Neuronal stem cell (in vitro differentiated cells): Measurements from ENCODE around the gene COLEC12.

Source experiments
- DNase-seq: peaks from one replicate; pipeline ENCODE4 v3.0.0-alpha.2; 2013; ENCODE audit warnings: low spot score
- H2AFZ ChIP-seq: one replicate; pipeline ENCODE4 v1.6.1; 2013; ENCODE audit warnings: mild to moderate bottlenecking, low read length, inconsistent platforms
- H2AK5ac ChIP-seq: 2 replicates; pipeline ENCODE4 v1.6.1; 2013; ENCODE audit warnings: low read depth, mild to moderate bottlenecking, inconsistent platforms, low read length, moderate library complexity, mixed read lengths
- H2BK120ac ChIP-seq: 2 replicates; pipeline ENCODE4 v1.6.1; 2013; ENCODE audit warnings: low read depth, mild to moderate bottlenecking, inconsistent platforms, low read length, moderate library complexity, mixed read lengths
- H2BK12ac ChIP-seq: one replicate; pipeline ENCODE4 v1.6.1; 2013; ENCODE audit warnings: low read length, inconsistent platforms
- H2BK15ac ChIP-seq: 2 replicates; pipeline ENCODE4 v1.6.1; 2013; ENCODE audit warnings: mild to moderate bottlenecking, low read length, inconsistent platforms, mixed read lengths
- H2BK5ac ChIP-seq: one replicate; pipeline ENCODE4 v1.6.1; 2013; ENCODE audit warnings: inconsistent platforms, mild to moderate bottlenecking, low read length, moderate library complexity
- H3K14ac ChIP-seq: one replicate; pipeline ENCODE4 v1.6.1; 2013; ENCODE audit warnings: low read length, inconsistent platforms
- H3K18ac ChIP-seq: 2 replicates; pipeline ENCODE4 v1.6.1; 2013; ENCODE audit warnings: low read length, inconsistent platforms
- H3K23ac ChIP-seq: 2 replicates; pipeline ENCODE4 v1.6.1; 2013; ENCODE audit warnings: low read depth, mild to moderate bottlenecking, mixed read lengths, low read length, inconsistent platforms; ENCODE audit not compliant: poor library complexity
- H3K27ac ChIP-seq: replicated peaks from 3 replicates; pipeline ENCODE4 v1.5.1; 2013; ENCODE audit warnings: low read length, inconsistent platforms
- H3K27me3 ChIP-seq, 3 experiments: 2 replicates each; pipeline ENCODE4 v1.6.1; 2013; ENCODE audit warnings: low read length in 3 of 3, mild to moderate bottlenecking in 2 of 3, inconsistent platforms in 1 of 3, low read depth in 1 of 3, mixed read lengths in 1 of 3, moderate library complexity in 1 of 3; ENCODE audit not compliant: control insufficient read depth in 3 of 3, insufficient read depth in 3 of 3
- H3K36me3 ChIP-seq, 2 donors: replicated peaks in 1 of 2; 2 replicates each; pipeline ENCODE4 v1.6.1; 2013; ENCODE audit warnings: low read length in 2 of 2; ENCODE audit not compliant: control insufficient read depth in 2 of 2, insufficient read depth in 2 of 2
- H3K4ac ChIP-seq: 2 replicates; pipeline ENCODE4 v1.6.1; 2013; ENCODE audit warnings: inconsistent platforms, mild to moderate bottlenecking, low read length, moderate library complexity
- H3K4me1 ChIP-seq, 2 donors: 1 replicate in 1 of 2; 2 replicates in 1 of 2; pipeline ENCODE4 v1.6.1; 2013; ENCODE audit warnings: low read length in 2 of 2, low read depth in 1 of 2; ENCODE audit not compliant: control insufficient read depth in 2 of 2, insufficient read depth in 1 of 2
- H3K4me2 ChIP-seq: one replicate; pipeline ENCODE4 v1.6.1; 2013; ENCODE audit warnings: mild to moderate bottlenecking, low read length, inconsistent platforms; ENCODE audit not compliant: insufficient read depth, poor library complexity, severe bottlenecking
- H3K4me3 ChIP-seq, 2 donors: 2 replicates each; pipeline ENCODE4 v1.5.1; 2013; ENCODE audit warnings: low read length in 2 of 2, mild to moderate bottlenecking in 2 of 2, inconsistent platforms in 1 of 2, moderate library complexity in 1 of 2
- H3K79me1 ChIP-seq: one replicate; pipeline ENCODE4 v1.6.1; 2013; ENCODE audit warnings: low read depth, mild to moderate bottlenecking, inconsistent platforms, low read length, moderate library complexity
- H3K9ac ChIP-seq: one replicate; pipeline ENCODE4 v1.6.1; 2013; ENCODE audit warnings: mild to moderate bottlenecking, low read depth, low read length, inconsistent platforms; ENCODE audit not compliant: poor library complexity
- H3K9me3 ChIP-seq, 2 donors: replicated peaks in 1 of 2; 2 replicates each; pipeline versions ENCODE3 to v1.6.1; 2013; ENCODE audit warnings: low read length in 2 of 2, mild to moderate bottlenecking in 2 of 2, inconsistent platforms in 1 of 2, low read depth in 1 of 2, mixed read lengths in 1 of 2, moderate library complexity in 1 of 2; ENCODE audit not compliant: control insufficient read depth in 2 of 2, insufficient read depth in 1 of 2
- H4K8ac ChIP-seq: one replicate; pipeline ENCODE4 v1.6.1; 2013; ENCODE audit warnings: low read depth, mild to moderate bottlenecking, inconsistent platforms, low read length, moderate library complexity
- H4K91ac ChIP-seq: one replicate; pipeline ENCODE4 v1.6.1; 2013; ENCODE audit warnings: low read length, low read depth, mild to moderate bottlenecking, inconsistent platforms; ENCODE audit not compliant: poor library complexity
- WGBS, 2 donors: extraction: QIAGEN DNeasy Blood & Tissue Kit; methylation state at CpG; one replicate each; pipeline ENCODE4 v1.1.7; 2013; ENCODE audit warnings: missing lambda C conversion rate in 2 of 2, mixed read lengths in 1 of 2; ENCODE audit not compliant: insufficient read length in 2 of 2, insufficient replicate concordance in 1 of 2; ENCODE audit errors: extremely low coverage in 2 of 2; 5-methylcytosine and 5-hydroxymethylcytosine counted together

COLEC12 gene

GRCh38 chr18:493986-494983 lies 6.2 kb downstream of the COLEC12 start:
- H3K4ac ChIP-seq = no peak overlapping the region
- H3K9me3 ChIP-seq = no peaks in the 10 kb centered on the region
- DNase-seq = no peak
- no peak overlapping the region for H3K14ac ChIP-seq
- no peak overlapping the region for H2AK5ac ChIP-seq
- WGBS, 2 donors = no CpG with 5 or more reads among the region's 5 CpGs
- H3K23ac ChIP-seq = no peak overlapping the region
- no peak overlapping the region for H4K91ac ChIP-seq
- H4K8ac ChIP-seq = no peak overlapping the region
- no peak overlapping the region for H2AFZ ChIP-seq
- no peak overlapping the region for H3K4me2 ChIP-seq
- no peak overlapping the region for H2BK15ac ChIP-seq
- no peak overlapping the region for H3K27ac ChIP-seq
- H3K18ac ChIP-seq = no peak overlapping the region
- no peak overlapping the region for H2BK120ac ChIP-seq
- peaks cover 4 to 28% (median 8%) of the 10 kb centered on the region in 3 experiments for H3K27me3 ChIP-seq
- no peak overlapping the region for H2BK5ac ChIP-seq
- H3K9ac ChIP-seq = no peak overlapping the region
- no peaks in the 10 kb centered on the region for H3K79me1 ChIP-seq
- H2BK12ac ChIP-seq = no peak overlapping the region
- H3K36me3 ChIP-seq = no peaks in the 10 kb centered on the region
- no peak overlapping the region for H3K4me3 ChIP-seq
- peaks cover 0 to 2% of the 10 kb centered on the region in 2 donors for H3K4me1 ChIP-seq

- H3K79me1 ChIP-seq = no peaks in the 10 kb centered on the region
- H3K14ac ChIP-seq = no peak overlapping the region
- WGBS, 2 donors = no CpG with 5 or more reads among the region's 5 CpGs
These were observed 8.1 kb downstream of the COLEC12 start for GRCh38 chr18:492451-492850.

GRCh38 chr18:490624-491023 lies 9.9 kb downstream of the COLEC12 start:
- Histone ChIP-seq H2BK12ac (no peak overlapping the region), H2BK5ac (no peak overlapping the region), H2AFZ (no peak overlapping the region), H2BK120ac (no peak overlapping the region), H4K8ac (no peak overlapping the region), H4K91ac (no peak overlapping the region), H3K18ac (no peak overlapping the region), H3K14ac (no peak overlapping the region), H3K27ac (no peak overlapping the region), H2BK15ac (no peak overlapping the region), H3K4ac (no peak overlapping the region), H3K36me3 (no peaks in the 10 kb centered on the region), H3K4me2 (no peak overlapping the region), H2AK5ac (no peak overlapping the region), H3K4me1 (peaks cover 0 to 2% of the 10 kb centered on the region in 2 donors), H3K9me3 (peaks cover 0 to 2% of the 10 kb centered on the region in 2 donors), H3K27me3 (peaks cover 0 to 13% (median 0%) of the 10 kb centered on the region in 3 experiments), H3K23ac (no peak overlapping the region), H3K4me3 (no peak overlapping the region), H3K9ac (no peak overlapping the region), H3K79me1 (no peaks in the 10 kb centered on the region)
- DNase-seq = no peak
- WGBS, 2 donors = no CpG with 5 or more reads among the region's 4 CpGs

More at GRCh38 chr18:492451-492850, 8.1 kb downstream of the COLEC12 start:
- H3K4me2 ChIP-seq = no peak overlapping the region
- no peak overlapping the region for H3K4me3 ChIP-seq
- no peak overlapping the region for H3K23ac ChIP-seq
- no peak overlapping the region for H2BK5ac ChIP-seq
- H3K27me3 ChIP-seq = peaks cover 0 to 13% (median 0%) of the 10 kb centered on the region in 3 experiments
- no peak overlapping the region for H3K4ac ChIP-seq
- H3K9me3 ChIP-seq = no peaks in the 10 kb centered on the region
- H2BK15ac ChIP-seq = no peak overlapping the region
- no peak for DNase-seq
- no peak overlapping the region for H3K27ac ChIP-seq
- H2AFZ ChIP-seq = no peak overlapping the region
- no peak overlapping the region for H2AK5ac ChIP-seq
- no peak overlapping the region for H2BK12ac ChIP-seq
- H4K91ac ChIP-seq = no peak overlapping the region
- H2BK120ac ChIP-seq = no peak overlapping the region
- no peak overlapping the region for H3K18ac ChIP-seq
- H3K36me3 ChIP-seq = no peaks in the 10 kb centered on the region
- H3K4me1 ChIP-seq = peaks cover 0 to 2% of the 10 kb centered on the region in 2 donors
- H3K9ac ChIP-seq = no peak overlapping the region
- H4K8ac ChIP-seq = no peak overlapping the region

- Histone ChIP-seq H3K27ac (no peak overlapping the region), H3K9me3 (peaks cover 0 to 2% of the 10 kb centered on the region in 2 donors), H3K14ac (no peak overlapping the region), H3K79me1 (no peaks in the 10 kb centered on the region), H2AK5ac (no peak overlapping the region), H3K27me3 (peaks cover 0 to 13% (median 0%) of the 10 kb centered on the region in 3 experiments), H3K18ac (peak overlapping the region; percentile 67), H3K4me1 (peaks cover 0 to 2% of the 10 kb centered on the region in 2 donors), H4K91ac (no peak overlapping the region), H2BK120ac (no peak overlapping the region), H4K8ac (no peak overlapping the region), H2AFZ (no peak overlapping the region), H3K9ac (no peak overlapping the region), H3K4me2 (no peak overlapping the region), H2BK5ac (no peak overlapping the region), H2BK12ac (no peak overlapping the region), H3K4me3 (no peak overlapping the region), H2BK15ac (no peak overlapping the region), H3K4ac (no peak overlapping the region), H3K36me3 (no peaks in the 10 kb centered on the region), H3K23ac (no peak overlapping the region)
- WGBS, 2 donors = no CpG with 5 or more reads among the region's 5 CpGs
- no peak for DNase-seq
These were observed 10.5 kb downstream of the COLEC12 start for GRCh38 chr18:490024-490366.
